NT2/D1 (cell line): ENCODE measurements around the gene SLC39A10.

Source experiments
- SUZ12 ChIP-seq: IDR thresholded peaks from 2 replicates; pipeline ENCODE4 v1.6.1; 2011; ENCODE audit not compliant: insufficient read length, insufficient read depth; ENCODE audit errors: extremely low read depth
- YY1 ChIP-seq: IDR thresholded peaks from 2 replicates; pipeline ENCODE4 v1.6.1; 2011; ENCODE audit not compliant: insufficient read length, insufficient read depth
- ZNF274 ChIP-seq: IDR thresholded peaks from 2 replicates; pipeline ENCODE4 v1.6.1; 2011; ENCODE audit warnings: mild to moderate bottlenecking, low read depth, low read length

GRCh38 chr2:195782156-195782555 is 125.1 kb downstream of the SLC39A10 start:
- TF ChIP-seq SUZ12, result no peak
- TF ChIP-seq YY1, result no peak
- no peak for TF ChIP-seq ZNF274
